SU-DHL-6 (cell line): ENCODE data around the gene HEATR5A.

Experiments
- H2AFZ ChIP-seq: fragments of 200-600 bp; sonication (generic); 2 replicates; pipeline ENCODE4 v1.6.1; 2014; ENCODE audit warnings: low read depth, mild to moderate bottlenecking, moderate library complexity, mixed read lengths, antibody characterized with exemption, low read length; ENCODE audit not compliant: severe bottlenecking
- H3F3A ChIP-seq: fragments of 200-600 bp; shearing (Covaris generic); 2 replicates; pipeline ENCODE4 v1.6.0; 2016; ENCODE audit warnings: antibody characterized with exemption, mild to moderate bottlenecking; ENCODE audit not compliant: insufficient read depth
- H3K27ac ChIP-seq: fragments of 200-600 bp; sonication (generic); 2 replicates; pipeline ENCODE4 v1.5.1; 2016; ENCODE audit warnings: low read depth, mild to moderate bottlenecking, low read length, moderate library complexity, mixed read lengths
- H3K27me3 ChIP-seq: fragments of 200-600 bp; sonication (generic), shearing (Covaris generic); 2 replicates; pipeline ENCODE4 v1.6.0; 2014; ENCODE audit warnings: mild to moderate bottlenecking, low read length
- H3K36me3 ChIP-seq: fragments of 200-600 bp; sonication (generic); 2 replicates; pipeline ENCODE4 v1.6.1; 2014; ENCODE audit warnings: mild to moderate bottlenecking, low read length, mixed read lengths
- H3K4me2 ChIP-seq: fragments of 300-600, 200-600 bp; shearing (Covaris generic), sonication (generic); 2 replicates; pipeline ENCODE4 v1.6.0; 2014; ENCODE audit warnings: low read length, low read depth, mild to moderate bottlenecking; ENCODE audit not compliant: poor library complexity, severe bottlenecking
- H3K4me3 ChIP-seq: fragments of 200-600 bp; sonication (generic); 2 replicates; pipeline ENCODE4 v1.5.1; 2014; ENCODE audit warnings: antibody characterized with exemption, low read length, mild to moderate bottlenecking, mixed read lengths; ENCODE audit not compliant: insufficient read depth, poor library complexity, severe bottlenecking
- H3K79me2 ChIP-seq: fragments of 200-600 bp; sonication (generic); 2 replicates; pipeline ENCODE4 v1.6.1; 2014; ENCODE audit warnings: mild to moderate bottlenecking, low read length, moderate library complexity; ENCODE audit not compliant: insufficient read depth
- H3K9ac ChIP-seq: fragments of 200-600 bp; sonication (generic); 2 replicates; pipeline ENCODE4 v1.7.0; 2014; ENCODE audit warnings: mild to moderate bottlenecking, low read length
- H3K9me2 ChIP-seq: fragments of 200-600 bp; sonication (generic); replicated peaks from 2 replicates; pipeline ENCODE4 v1.6.1; 2014; ENCODE audit warnings: low read length; ENCODE audit not compliant: insufficient read depth
- H3K9me3 ChIP-seq: fragments of 200-600 bp; sonication (generic); 2 replicates; pipeline ENCODE4 v1.6.1; 2014; ENCODE audit warnings: low read length, mixed read lengths; ENCODE audit not compliant: insufficient read depth
- H4K20me1 ChIP-seq: fragments of 200-600 bp; sonication (generic); 2 replicates; pipeline ENCODE4 v1.6.1; 2014; ENCODE audit warnings: low read depth, mild to moderate bottlenecking, antibody characterized with exemption, low read length, moderate library complexity, mixed read lengths
- CTCF ChIP-seq: fragments of 200-600 bp; sonication (generic); IDR thresholded peaks from one replicate; pipeline ENCODE4 v1.5.1; 2017; ENCODE audit warnings: antibody characterized with exemption, mild to moderate bottlenecking, low read length, moderate library complexity; ENCODE audit not compliant: insufficient read depth, poor library complexity, severe bottlenecking
- EZH2phosphoT487 ChIP-seq: fragments of 200-600 bp; sonication (generic), shearing (Covaris generic); conservative IDR thresholded peaks from 2 replicates; pipeline ENCODE4 v1.6.1; 2018; ENCODE audit warnings: mild to moderate bottlenecking, antibody characterized with exemption, low read length, moderate library complexity, mixed read lengths

The HEATR5A gene

GRCh38 chr14:31271648-31272047 is 148.7 kb downstream of the HEATR5A start:
- Histone ChIP-seq H3K4me2 (no peak overlapping the region), H3K27me3 (no peaks in the 10 kb centered on the region), H3K27ac (no peak overlapping the region), H3F3A (no peaks in the 10 kb centered on the region), H3K79me2 (no peaks in the 10 kb centered on the region), H3K9me3 (peaks cover 15% of the 10 kb centered on the region; the same call in 1 of the 2 replicates), H4K20me1 (no peaks in the 10 kb centered on the region), H3K9me2 (no peaks in the 10 kb centered on the region), H3K36me3 (no peaks in the 10 kb centered on the region; the same call in 1 of the 2 replicates), H3K4me3 (no peak overlapping the region), H3K9ac (no peak overlapping the region), H2AFZ (no peak overlapping the region)
- no peak for TF ChIP-seq EZH2phosphoT487
- no peak for TF ChIP-seq CTCF

- Histone ChIP-seq H3F3A (no peaks in the 10 kb centered on the region), H3K36me3 (no peaks in the 10 kb centered on the region; the same call in 1 of the 2 replicates), H3K9me2 (no peaks in the 10 kb centered on the region), H3K27me3 (no peaks in the 10 kb centered on the region), H3K9me3 (peaks cover 15% of the 10 kb centered on the region; the same call in 1 of the 2 replicates), H3K79me2 (no peaks in the 10 kb centered on the region), H2AFZ (no peak overlapping the region), H3K4me3 (no peak overlapping the region), H3K9ac (no peak overlapping the region), H4K20me1 (no peaks in the 10 kb centered on the region), H3K4me2 (no peak overlapping the region), H3K27ac (no peak overlapping the region)
- TF ChIP-seq EZH2phosphoT487, result no peak
- TF ChIP-seq CTCF, result no peak
Observed at GRCh38 chr14:31270196-31270772, 150.1 kb downstream of the HEATR5A start.

DNA sequence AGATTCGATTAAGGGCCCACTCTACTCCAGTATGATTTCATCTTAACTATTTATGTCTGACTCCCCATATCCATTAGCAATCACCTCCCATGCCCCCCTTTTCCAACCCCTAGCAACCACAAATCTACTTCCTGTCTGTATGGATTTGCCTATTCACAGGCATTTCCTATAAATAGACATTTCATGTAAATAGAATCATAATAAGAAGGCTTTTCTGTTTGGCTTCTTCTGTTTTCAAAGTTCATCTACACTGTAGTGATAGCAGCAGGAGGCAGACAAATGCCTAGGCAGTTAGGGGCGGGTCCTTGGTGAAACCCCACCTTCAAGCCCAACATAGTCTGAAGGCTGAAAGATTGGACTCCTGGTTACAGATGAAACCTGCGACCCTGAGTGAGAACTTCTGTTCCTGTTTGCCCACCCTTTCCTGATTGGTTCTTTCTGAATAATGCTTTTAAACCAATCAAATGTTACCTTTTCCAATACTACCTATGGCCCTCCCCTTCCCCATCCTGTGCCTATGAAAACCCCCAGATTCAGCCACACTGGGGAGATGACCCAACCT is 150.6 kb downstream of the HEATR5A start:
- H3K27me3 ChIP-seq, result no peaks in the 10 kb centered on the region
- no peaks in the 10 kb centered on the region for H3F3A ChIP-seq
- no peak for TF ChIP-seq CTCF
- no peak for TF ChIP-seq EZH2phosphoT487
- no peak overlapping the region for H3K9ac ChIP-seq
- no peaks in the 10 kb centered on the region for H3K9me2 ChIP-seq
- H3K4me2 ChIP-seq, result no peak overlapping the region
- no peaks in the 10 kb centered on the region; the same call in 1 of the 2 replicates for H3K36me3 ChIP-seq
- no peak overlapping the region for H2AFZ ChIP-seq
- no peaks in the 10 kb centered on the region for H4K20me1 ChIP-seq
- H3K9me3 ChIP-seq, result peaks cover 15% of the 10 kb centered on the region; the same call in 1 of the 2 replicates
- H3K79me2 ChIP-seq, result no peaks in the 10 kb centered on the region
- H3K4me3 ChIP-seq, result no peak overlapping the region
- no peak overlapping the region for H3K27ac ChIP-seq
